Nephron progenitor cell (in vitro differentiated cells): Measurements from ENCODE around the gene NCKAP5L.

Experiments
- DNase-seq: peaks from one replicate; pipeline ENCODE4 v3.0.0; 2021
- H3K27ac Mint-ChIP-seq: 2 replicates; pipeline ENCODE4 v1.8.0; 2021; ENCODE audit warnings: mild to moderate bottlenecking, moderate library complexity, mixed read lengths
- H3K27me3 Mint-ChIP-seq: 2 replicates; pipeline ENCODE4 v1.8.0; 2021; ENCODE audit warnings: mild to moderate bottlenecking, low read depth, mixed read lengths; ENCODE audit not compliant: poor library complexity
- H3K36me3 Mint-ChIP-seq: 2 replicates; pipeline ENCODE4 v1.8.0; 2021; ENCODE audit warnings: low read depth, mixed read lengths
- H3K4me1 Mint-ChIP-seq: 2 replicates; pipeline ENCODE4 v1.8.0; 2021; ENCODE audit warnings: mixed read lengths
- H3K4me3 Mint-ChIP-seq: 2 replicates; pipeline ENCODE4 v1.8.0; 2021; ENCODE audit warnings: mild to moderate bottlenecking, moderate library complexity, mixed read lengths
- H3K9me3 Mint-ChIP-seq: 2 replicates; pipeline ENCODE4 v1.8.0; 2021; ENCODE audit warnings: mild to moderate bottlenecking, moderate library complexity, mixed read lengths
- CTCF ChIP-seq: fragments of 200-600 bp; sonication (generic); IDR thresholded peaks from 2 replicates; pipeline ENCODE4 v1.5.0; 2021; ENCODE audit warnings: antibody characterized with exemption

The NCKAP5L gene

GRCh38 chr12:49796606-49797448 lies 31.4 kb downstream of the NCKAP5L start:
- Mint-ChIP-seq H3K27me3 (no peaks in the 10 kb centered on the region), H3K9me3 (no peaks in the 10 kb centered on the region), H3K36me3 (peaks cover 13% of the 10 kb centered on the region), H3K4me1 (no peaks in the 10 kb centered on the region), H3K27ac (no peak overlapping the region), H3K4me3 (no peak overlapping the region)
- no peak for TF ChIP-seq CTCF
- DNase-seq: no peak

GRCh38 chr12:49796155-49796554 lies 32.1 kb downstream of the NCKAP5L start:
- peaks cover 13% of the 10 kb centered on the region for H3K36me3 Mint-ChIP-seq
- no peaks in the 10 kb centered on the region for H3K9me3 Mint-ChIP-seq
- no peaks in the 10 kb centered on the region for H3K27me3 Mint-ChIP-seq
- no peak for DNase-seq
- H3K4me1 Mint-ChIP-seq: peaks cover 3% of the 10 kb centered on the region
- no peak overlapping the region for H3K27ac Mint-ChIP-seq
- H3K4me3 Mint-ChIP-seq: no peak overlapping the region
- TF ChIP-seq CTCF: no peak

- Mint-ChIP-seq H3K27me3 (no peaks in the 10 kb centered on the region), H3K4me1 (peaks cover 8% of the 10 kb centered on the region), H3K27ac (no peak overlapping the region), H3K4me3 (no peak overlapping the region), H3K36me3 (peaks cover 13% of the 10 kb centered on the region), H3K9me3 (no peaks in the 10 kb centered on the region)
- no peak for DNase-seq
- no peak for TF ChIP-seq CTCF
Measured at GRCh38 chr12:49795654-49796105, 32.5 kb downstream of the NCKAP5L start.

- Mint-ChIP-seq H3K4me1 (peaks cover 14% of the 10 kb centered on the region), H3K4me3 (no peak overlapping the region), H3K9me3 (no peaks in the 10 kb centered on the region), H3K27ac (peak overlapping the region; percentile 36), H3K36me3 (peaks cover 12% of the 10 kb centered on the region), H3K27me3 (no peaks in the 10 kb centered on the region)
- TF ChIP-seq CTCF: no peak
- no peak for DNase-seq
Measured at GRCh38 chr12:49794811-49795653, 33.2 kb downstream of the NCKAP5L start.

- H3K9me3 Mint-ChIP-seq: no peaks in the 10 kb centered on the region
- TF ChIP-seq CTCF: no peak
- H3K4me1 Mint-ChIP-seq: peaks cover 17% of the 10 kb centered on the region
- H3K27me3 Mint-ChIP-seq: no peaks in the 10 kb centered on the region
- DNase-seq: no peak
- no peak overlapping the region for H3K4me3 Mint-ChIP-seq
- H3K27ac Mint-ChIP-seq: no peak overlapping the region
- H3K36me3 Mint-ChIP-seq: peaks cover 15% of the 10 kb centered on the region
Measured at GRCh38 chr12:49794021-49794420, 34.2 kb downstream of the NCKAP5L start.
